CD8-positive, alpha-beta memory T cell (primary cell): Measurements from ENCODE around the gene PPP1R13B. TPM values are rescaled to one million over a fixed set of nuclear protein-coding genes. Genes with fewer than 3 reads are reported as not detected.

Experiments used
- CTCF ChIA-PET: fragments of 350-600 bp; sonication (Branson Sonifier 250); formaldehyde crosslinking; loops from one replicate; lab custom pipeline; 2021; ENCODE audit warnings: antibody characterized with exemption; lab: Charles Lee
- POLR2A ChIA-PET: fragments of 350-600 bp; sonication (Branson Sonifier 250); formaldehyde crosslinking; loops from one replicate; lab custom pipeline; 2021; ENCODE audit warnings: antibody characterized with exemption; lab: Charles Lee
- DNase-seq, 5 donors: peaks; one replicate each; pipeline versions ENCODE4 v3.0.0 to v3.0.0-alpha.2; 2020 to 2022; ENCODE audit warnings: mixed read lengths in 1 of 5
- H3K27ac ChIP-seq: one replicate; pipeline ENCODE4 v1.7.0; 2013; ENCODE audit warnings: low read depth, mild to moderate bottlenecking, low read length, moderate library complexity
- H3K27me3 ChIP-seq: 2 replicates; pipeline ENCODE4 v1.7.0; 2013; ENCODE audit warnings: low read length, mild to moderate bottlenecking; ENCODE audit not compliant: insufficient read depth, poor library complexity, severe bottlenecking
- H3K36me3 ChIP-seq: 2 replicates; pipeline ENCODE4 v1.7.0; 2013; ENCODE audit warnings: mild to moderate bottlenecking, low read length, moderate library complexity; ENCODE audit not compliant: insufficient read depth
- H3K4me1 ChIP-seq: 2 replicates; pipeline ENCODE4 v1.7.0; 2013; ENCODE audit warnings: mild to moderate bottlenecking, low read length, moderate library complexity; ENCODE audit not compliant: insufficient read depth
- H3K4me3 ChIP-seq: 2 replicates; pipeline ENCODE4 v1.7.0; 2013; ENCODE audit warnings: mild to moderate bottlenecking, low read length
- H3K9me3 ChIP-seq: 2 replicates; pipeline ENCODE4 v1.7.0; 2013; ENCODE audit warnings: mild to moderate bottlenecking, low read length
- H3K27ac Mint-ChIP-seq, 8 donors: one replicate each; pipeline ENCODE4 v1.8.0; 2020 to 2021; ENCODE audit warnings: mixed read lengths in 8 of 8, mild to moderate bottlenecking in 6 of 8, inconsistent platforms in 3 of 8, moderate library complexity in 3 of 8
- H3K27me3 Mint-ChIP-seq, 2 donors: one replicate each; pipeline ENCODE4 v1.8.0; 2020 to 2021; ENCODE audit warnings: mixed read lengths in 2 of 2, mild to moderate bottlenecking in 1 of 2, moderate library complexity in 1 of 2
- H3K36me3 Mint-ChIP-seq, 3 donors: one replicate each; pipeline ENCODE4 v1.8.0; 2020 to 2021; ENCODE audit warnings: mixed read lengths in 3 of 3, inconsistent platforms in 1 of 3, mild to moderate bottlenecking in 1 of 3
- H3K4me1 Mint-ChIP-seq, 3 donors: one replicate each; pipeline ENCODE4 v1.8.0; 2020 to 2021; ENCODE audit warnings: mixed read lengths in 3 of 3, inconsistent platforms in 1 of 3, mild to moderate bottlenecking in 1 of 3
- H3K4me3 Mint-ChIP-seq, 7 donors: one replicate each; pipeline ENCODE4 v1.8.0; 2020 to 2021; ENCODE audit warnings: mixed read lengths in 7 of 7, mild to moderate bottlenecking in 6 of 7, moderate library complexity in 4 of 7, inconsistent platforms in 2 of 7
- H3K9me3 Mint-ChIP-seq, 5 donors: one replicate each; pipeline ENCODE4 v1.8.0; 2020 to 2022; ENCODE audit warnings: mixed read lengths in 5 of 5, mild to moderate bottlenecking in 3 of 5, moderate library complexity in 2 of 5, inconsistent platforms in 1 of 5
- polyA plus RNA-seq: library from polyadenylated mRNA; unstranded; fragments of 300-500 nt; fragmentation: Illumina TruSeq; gene quantifications from one replicate; pipeline ENCODE4 v1.2.3, GENCODE V29; 2021
- total RNA-seq, 2 experiments: library from RNA; stranded (reverse); gene quantifications; one replicate each; pipeline ENCODE4 v1.2.3, GENCODE V29; 2021

Gene PPP1R13B
- total and polyA plus RNA-seq, 3 experiments from 2014 or later, result 10.4 to 14.4 (median 14.0) TPM

GRCh38 chr14:103819503-103820307, 27.7 kb downstream of the PPP1R13B start:
- no peaks in the 10 kb centered on the region for H3K9me3 Mint-ChIP-seq
- POLR2A ChIA-PET, result interaction anchor here (0.6 kb wide), 1 partner anchor 61 kb away, joined by 3 read pairs; no protein-coding TSS in a partner anchor
- Histone ChIP-seq H3K4me1 (no peaks in the 10 kb centered on the region), H3K9me3 (no peaks in the 10 kb centered on the region), H3K27ac (no peak overlapping the region), H3K36me3 (no peaks in the 10 kb centered on the region), H3K4me3 (no peak overlapping the region), H3K27me3 (no peaks in the 10 kb centered on the region)
- no peak for DNase-seq
- peak overlapping the region in 2 of 7 donors; percentile 20 to 34 for H3K4me3 Mint-ChIP-seq
- H3K27ac Mint-ChIP-seq, result peak overlapping the region in 7 of 8 donors; percentile 8 to 93 (median 49)
- H3K4me1 Mint-ChIP-seq, result peaks cover 46 to 52% (median 52%) of the 10 kb centered on the region in 3 donors
- H3K36me3 Mint-ChIP-seq, result no peaks in the 10 kb centered on the region
- CTCF ChIA-PET, result interaction anchor here (1.5 to 1.9 kb wide), 3 partner anchors 11 to 91 kb away, joined by 3 to 5 read pairs (median 5); no protein-coding TSS in a partner anchor
- no peaks in the 10 kb centered on the region for H3K27me3 Mint-ChIP-seq

- Mint-ChIP-seq H3K9me3 (no peaks in the 10 kb centered on the region), H3K36me3 (no peaks in the 10 kb centered on the region), H3K4me1 (peaks cover 45 to 52% (median 50%) of the 10 kb centered on the region in 3 donors), H3K27ac (peak overlapping the region in 6 of 8 donors; percentile 7 to 81 (median 24)), H3K4me3 (no peak overlapping the region), H3K27me3 (no peaks in the 10 kb centered on the region)
- Histone ChIP-seq H3K36me3 (no peaks in the 10 kb centered on the region), H3K4me1 (no peaks in the 10 kb centered on the region), H3K4me3 (no peak overlapping the region), H3K27me3 (no peaks in the 10 kb centered on the region), H3K27ac (no peak overlapping the region), H3K9me3 (no peaks in the 10 kb centered on the region)
- no peak for DNase-seq
- POLR2A ChIA-PET, result no interaction called here
- CTCF ChIA-PET, result interaction anchor here (0.6 to 1.9 kb wide), 3 partner anchors 10 to 280 kb away, joined by 3 to 5 read pairs (median 3); no protein-coding TSS in a partner anchor
Observed at GRCh38 chr14:103818870-103819269, 28.5 kb downstream of the PPP1R13B start.

- POLR2A ChIA-PET, result no interaction called here
- H3K36me3 ChIP-seq, result no peaks in the 10 kb centered on the region
- no peak overlapping the region for H3K4me3 ChIP-seq
- Mint-ChIP-seq H3K4me1 (peaks cover 44 to 53% (median 47%) of the 10 kb centered on the region in 3 donors), H3K27ac (peak overlapping the region in 4 of 8 donors; percentile 7 to 75 (median 42)), H3K36me3 (no peaks in the 10 kb centered on the region), H3K4me3 (no peak overlapping the region), H3K27me3 (no peaks in the 10 kb centered on the region), H3K9me3 (no peaks in the 10 kb centered on the region)
- DNase-seq, result no peak
- CTCF ChIA-PET, result interaction anchor here (0.6 to 1.9 kb wide), 2 partner anchors 9 to 280 kb away, joined by 3 to 5 read pairs; no protein-coding TSS in a partner anchor
- H3K4me1 ChIP-seq, result no peaks in the 10 kb centered on the region
- H3K27ac ChIP-seq, result no peak overlapping the region
- H3K9me3 ChIP-seq, result no peaks in the 10 kb centered on the region
- no peaks in the 10 kb centered on the region for H3K27me3 ChIP-seq
Observed at GRCh38 chr14:103818422-103818821, 29.0 kb downstream of the PPP1R13B start.

DNA sequence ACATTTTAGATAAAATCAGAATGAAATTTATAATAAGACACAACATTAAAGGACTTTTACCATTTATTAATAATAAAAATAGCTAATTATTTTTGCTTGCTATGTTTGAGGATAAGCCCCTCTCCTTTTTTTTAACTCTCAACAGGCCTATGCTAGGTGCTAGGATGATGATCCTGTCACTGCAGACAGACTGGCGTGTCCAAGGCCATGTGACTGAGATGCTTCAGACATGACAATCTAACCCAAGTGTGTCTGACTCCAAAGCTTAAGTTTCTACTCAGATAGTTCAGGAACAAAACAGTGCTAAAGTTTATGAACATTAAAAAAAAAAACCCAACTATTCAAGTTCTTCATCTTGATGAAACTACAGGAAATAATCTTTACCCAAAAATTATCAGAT, 29.8 kb downstream of the PPP1R13B start:
- Histone ChIP-seq H3K4me1 (no peaks in the 10 kb centered on the region), H3K36me3 (no peaks in the 10 kb centered on the region), H3K9me3 (no peaks in the 10 kb centered on the region), H3K4me3 (no peak overlapping the region), H3K27ac (no peak overlapping the region), H3K27me3 (no peaks in the 10 kb centered on the region)
- ChIA-PET CTCF (interaction anchor here (1.0 to 1.8 kb wide), 2 partner anchors 10 to 83 kb away, joined by 4 to 6 read pairs; no protein-coding TSS in a partner anchor), POLR2A (interaction anchor here (0.8 kb wide), 1 partner anchor 160 kb away, joined by 3 read pairs; no protein-coding TSS in a partner anchor)
- no peak for DNase-seq
- no peaks in the 10 kb centered on the region for H3K9me3 Mint-ChIP-seq
- no peaks in the 10 kb centered on the region for H3K27me3 Mint-ChIP-seq
- H3K4me1 Mint-ChIP-seq, result peaks cover 41 to 53% (median 44%) of the 10 kb centered on the region in 3 donors
- H3K36me3 Mint-ChIP-seq, result no peaks in the 10 kb centered on the region
- no peak overlapping the region for H3K27ac Mint-ChIP-seq
- no peak overlapping the region for H3K4me3 Mint-ChIP-seq

GRCh38 chr14:103816991-103817390, 30.4 kb downstream of the PPP1R13B start:
- ChIA-PET CTCF (interaction anchor here (1.0 to 1.8 kb wide), 3 partner anchors 9 to 84 kb away, joined by 3 to 6 read pairs (median 4); no protein-coding TSS in a partner anchor), POLR2A (interaction anchor here (0.8 kb wide), 1 partner anchor 161 kb away, joined by 3 read pairs; no protein-coding TSS in a partner anchor)
- Mint-ChIP-seq H3K4me3 (no peak overlapping the region), H3K9me3 (no peaks in the 10 kb centered on the region), H3K27ac (peak overlapping the region in 1 of 8 donors; percentile 62), H3K4me1 (peaks cover 41 to 54% (median 44%) of the 10 kb centered on the region in 3 donors), H3K27me3 (no peaks in the 10 kb centered on the region), H3K36me3 (no peaks in the 10 kb centered on the region)
- no peak for DNase-seq
- H3K4me1 ChIP-seq, result no peaks in the 10 kb centered on the region
- no peaks in the 10 kb centered on the region for H3K9me3 ChIP-seq
- no peak overlapping the region for H3K4me3 ChIP-seq
- H3K27ac ChIP-seq, result no peak overlapping the region
- H3K27me3 ChIP-seq, result no peaks in the 10 kb centered on the region
- H3K36me3 ChIP-seq, result no peaks in the 10 kb centered on the region

DNA sequence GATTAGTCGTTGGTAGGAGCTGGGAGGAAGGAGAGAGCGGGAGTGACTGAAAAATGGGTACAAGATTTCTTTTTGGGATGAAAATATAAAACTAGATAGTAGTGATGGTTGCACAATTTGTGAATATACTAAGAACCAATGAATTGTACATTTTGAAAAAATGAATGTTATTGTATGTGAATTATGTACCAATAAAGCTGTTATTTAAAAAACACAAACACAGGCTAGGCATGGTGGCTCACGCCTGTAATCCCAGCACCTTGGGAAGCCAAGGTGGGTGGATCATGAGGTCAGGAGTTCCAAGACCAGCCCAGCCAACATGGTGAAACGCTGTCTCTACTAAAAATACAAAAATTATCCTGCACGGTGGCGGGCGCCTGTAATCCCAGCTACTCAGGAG, 32.1 kb downstream of the PPP1R13B start:
- Histone ChIP-seq H3K4me1 (no peaks in the 10 kb centered on the region), H3K27ac (no peak overlapping the region), H3K4me3 (no peak overlapping the region), H3K36me3 (no peaks in the 10 kb centered on the region), H3K27me3 (no peaks in the 10 kb centered on the region), H3K9me3 (no peaks in the 10 kb centered on the region)
- no peak overlapping the region for H3K4me3 Mint-ChIP-seq
- no peaks in the 10 kb centered on the region for H3K36me3 Mint-ChIP-seq
- peaks cover 34 to 41% (median 35%) of the 10 kb centered on the region in 3 donors for H3K4me1 Mint-ChIP-seq
- POLR2A ChIA-PET, result no interaction called here
- peak overlapping the region in 1 of 8 donors; percentile 26 for H3K27ac Mint-ChIP-seq
- no peak for DNase-seq
- H3K27me3 Mint-ChIP-seq, result no peaks in the 10 kb centered on the region
- CTCF ChIA-PET, result interaction anchor here (1.0 to 1.8 kb wide), 2 partner anchors 9 to 34 kb away, joined by 3 to 9 read pairs; no protein-coding TSS in a partner anchor
- no peaks in the 10 kb centered on the region for H3K9me3 Mint-ChIP-seq

DNA sequence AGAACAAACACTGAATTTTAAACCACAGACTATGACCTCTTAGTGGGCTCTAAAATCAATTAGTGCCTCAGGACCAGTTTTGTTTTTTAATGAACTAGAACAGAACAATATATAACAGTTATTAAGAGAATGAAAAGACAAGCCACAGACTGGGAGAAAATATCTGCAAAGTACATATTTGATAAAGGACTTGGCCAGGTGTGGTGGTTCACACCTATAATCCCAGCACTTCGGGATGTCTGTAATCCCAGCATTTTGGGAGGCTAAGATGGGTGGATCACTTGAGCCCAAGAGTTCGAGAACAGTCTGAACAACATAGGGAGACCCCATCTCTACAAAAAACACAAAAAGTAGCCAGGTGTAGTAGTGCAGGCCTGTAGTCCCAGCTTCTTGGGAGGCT, 36.2 kb downstream of the PPP1R13B start:
- Mint-ChIP-seq H3K4me1 (peaks cover 5 to 11% (median 9%) of the 10 kb centered on the region in 3 donors), H3K27me3 (no peaks in the 10 kb centered on the region), H3K36me3 (no peaks in the 10 kb centered on the region), H3K27ac (no peak overlapping the region), H3K4me3 (no peak overlapping the region), H3K9me3 (no peaks in the 10 kb centered on the region)
- ChIA-PET POLR2A (no interaction called here), CTCF (interaction anchor here (5.0 kb wide), 1 partner anchor 99 kb away, joined by 56 read pairs; no protein-coding TSS in a partner anchor)
- H3K4me1 ChIP-seq, result no peaks in the 10 kb centered on the region
- DNase-seq, result no peak
- H3K9me3 ChIP-seq, result no peaks in the 10 kb centered on the region
- no peak overlapping the region for H3K27ac ChIP-seq
- no peaks in the 10 kb centered on the region for H3K36me3 ChIP-seq
- no peaks in the 10 kb centered on the region for H3K27me3 ChIP-seq
- H3K4me3 ChIP-seq, result no peak overlapping the region
